ENCODE data around the gene TTLL5.

TTLL5 gene

DNA sequence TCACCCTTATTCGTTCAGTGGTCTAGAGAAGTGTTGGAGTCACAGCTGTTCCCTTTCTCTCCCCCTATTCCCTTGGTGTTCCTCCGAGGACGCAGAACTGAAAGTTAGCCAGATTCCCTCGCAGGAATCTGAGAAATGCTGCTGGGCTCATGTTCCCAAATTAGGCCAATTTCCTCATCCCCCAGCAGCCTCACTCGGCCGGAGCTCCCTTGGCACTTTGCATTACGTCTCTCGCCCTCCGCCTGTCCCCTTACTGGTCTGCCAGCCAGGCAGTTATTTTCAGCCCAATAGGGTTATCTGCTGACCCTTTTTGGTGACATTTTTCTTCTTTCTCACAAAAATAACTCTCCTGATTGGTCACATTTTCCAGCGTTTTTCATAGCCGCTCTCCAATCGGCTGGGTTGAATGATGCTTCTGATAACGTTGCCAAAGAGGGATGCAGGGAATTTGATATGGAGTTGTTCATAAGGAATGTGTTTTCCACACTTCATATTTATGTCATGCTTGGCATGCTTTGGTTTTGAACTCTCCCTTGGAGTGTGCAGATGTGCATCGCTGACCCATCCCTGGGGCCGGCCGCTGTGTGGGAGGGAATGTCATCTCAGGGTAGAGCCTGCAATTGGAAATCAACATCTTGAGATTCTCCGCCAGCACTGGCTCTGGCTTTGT lies 334.5 kb downstream of the TTLL5 start:
- DNase-seq = peak; percentile 75

DNA sequence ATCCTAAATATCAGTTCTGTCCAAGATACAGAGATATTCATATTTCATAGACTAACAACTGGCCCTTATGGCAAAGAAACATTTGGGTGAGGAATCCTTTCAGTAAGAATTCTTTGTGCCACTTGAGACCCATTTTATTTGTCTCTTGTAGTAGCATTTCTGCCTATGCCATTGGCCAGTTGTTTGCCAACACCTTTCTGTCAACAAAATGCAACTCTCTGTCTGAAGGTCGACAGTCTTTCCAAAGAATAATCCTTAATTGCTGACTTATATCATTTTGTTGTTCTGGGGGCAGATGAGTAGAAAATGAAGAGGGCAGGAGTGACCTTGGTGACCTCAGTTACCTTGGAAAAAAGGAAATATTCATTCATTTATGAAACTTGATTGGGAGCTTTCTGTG lies 335.4 kb downstream of the TTLL5 start:
- DNase-seq = no peak

GRCh38 chr14:75999511-76000190 lies 338.6 kb downstream of the TTLL5 start:
- no peak for DNase-seq

- DNase-seq = no peak
Observed at GRCh38 chr14:76002383-76002782, 341.3 kb downstream of the TTLL5 start.
